ENCODE data around the gene CD109.

DNA sequence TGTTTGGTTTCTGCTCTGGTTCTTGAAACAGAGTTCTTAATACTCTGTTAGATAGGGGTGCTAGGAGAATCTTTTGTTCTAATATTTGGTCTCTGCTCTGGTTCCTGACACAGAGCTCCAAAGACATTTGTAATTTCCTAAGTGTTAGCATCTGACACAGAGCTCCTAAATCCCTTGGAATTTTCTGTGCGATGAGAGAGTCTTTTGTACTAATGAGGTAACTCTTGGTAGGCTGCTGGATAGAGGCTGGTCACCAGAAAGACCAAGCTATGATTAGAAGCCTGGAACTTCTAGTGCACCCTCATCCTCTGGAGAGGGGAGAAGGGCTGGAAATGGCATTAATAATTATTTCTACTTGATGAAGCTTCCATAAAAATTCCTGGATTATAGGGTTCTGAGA lies 7.7 kb upstream of the CD109 start:
- TF ChIP-seq POLR2A (IDR thresholded peaks at IDR 0.05) = no peak
- TF ChIP-seq, protein P1, sequence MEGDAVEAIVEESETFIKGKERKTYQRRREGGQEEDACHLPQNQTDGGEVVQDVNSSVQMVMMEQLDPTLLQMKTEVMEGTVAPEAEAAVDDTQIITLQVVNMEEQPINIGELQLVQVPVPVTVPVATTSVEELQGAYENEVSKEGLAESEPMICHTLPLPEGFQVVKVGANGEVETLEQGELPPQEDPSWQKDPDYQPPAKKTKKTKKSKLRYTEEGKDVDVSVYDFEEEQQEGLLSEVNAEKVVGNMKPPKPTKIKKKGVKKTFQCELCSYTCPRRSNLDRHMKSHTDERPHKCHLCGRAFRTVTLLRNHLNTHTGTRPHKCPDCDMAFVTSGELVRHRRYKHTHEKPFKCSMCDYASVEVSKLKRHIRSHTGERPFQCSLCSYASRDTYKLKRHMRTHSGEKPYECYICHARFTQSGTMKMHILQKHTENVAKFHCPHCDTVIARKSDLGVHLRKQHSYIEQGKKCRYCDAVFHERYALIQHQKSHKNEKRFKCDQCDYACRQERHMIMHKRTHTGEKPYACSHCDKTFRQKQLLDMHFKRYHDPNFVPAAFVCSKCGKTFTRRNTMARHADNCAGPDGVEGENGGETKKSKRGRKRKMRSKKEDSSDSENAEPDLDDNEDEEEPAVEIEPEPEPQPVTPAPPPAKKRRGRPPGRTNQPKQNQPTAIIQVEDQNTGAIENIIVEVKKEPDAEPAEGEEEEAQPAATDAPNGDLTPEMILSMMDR (IDR thresholded peaks at IDR 0.05) = no peak
